NCI-H1105 (cell line): ENCODE measurements around the gene TUBA1C.
A peak's percentile ranks its signal among the peaks of the same experiment; 100 is the strongest.
"Not testable (repeated sequence)": the region's sequence is repeated elsewhere in the genome, so short reads cannot be mapped to it uniquely, and the experiment has no call there.

ENCODE experiments used
- DNase-seq: peaks from one replicate; lab custom pipeline; 2025; lab: John Stamatoyannopoulos, UW

Gene TUBA1C

GRCh38 chr12:49264873-49265792 is at the start of gene TUBA1C:
Gene TUBA1C (plus strand): TSS chr12:49265082. CDS start chr12:49265182, 100 bp downstream.
- DNase-seq: peak; percentile 83

GRCh38 chr12:49219417-49220026 is 45.4 kb upstream of the TUBA1C start:
- no peak for DNase-seq

- no peak for DNase-seq
Observed at GRCh38 chr12:49220972-49221371, 43.9 kb upstream of the TUBA1C start.

GRCh38 chr12:49223122-49223521 is 41.8 kb upstream of the TUBA1C start:
- DNase-seq: no peak

- no peak for DNase-seq
Observed at GRCh38 chr12:49223590-49224369, 41.1 kb upstream of the TUBA1C start.

- no peak for DNase-seq
Observed at GRCh38 chr12:49225576-49226166, 39.2 kb upstream of the TUBA1C start.

- DNase-seq: no peak
Observed at GRCh38 chr12:49227713-49228112, 37.2 kb upstream of the TUBA1C start.

- no peak for DNase-seq
Observed at GRCh38 chr12:49228653-49229052, 36.2 kb upstream of the TUBA1C start.

- no peak for DNase-seq
Observed at GRCh38 chr12:49230176-49230804, 34.6 kb upstream of the TUBA1C start.

- DNase-seq: no peak
Observed at GRCh38 chr12:49230805-49231194, 34.1 kb upstream of the TUBA1C start.

GRCh38 chr12:49231878-49232655 is 32.8 kb upstream of the TUBA1C start:
- DNase-seq: no peak

- DNase-seq: peak; percentile 56
Observed at GRCh38 chr12:49232940-49233841, 31.7 kb upstream of the TUBA1C start.

GRCh38 chr12:49233842-49234526 is 30.9 kb upstream of the TUBA1C start:
- DNase-seq: peak; percentile 93

GRCh38 chr12:49236423-49236822 is 28.5 kb upstream of the TUBA1C start:
- no peak for DNase-seq

GRCh38 chr12:49243631-49244030 is 21.3 kb upstream of the TUBA1C start:
- DNase-seq: no peak

GRCh38 chr12:49244176-49244575 is 20.7 kb upstream of the TUBA1C start:
- no peak for DNase-seq

- no peak for DNase-seq
Observed at GRCh38 chr12:49251357-49251756, 13.5 kb upstream of the TUBA1C start.

- DNase-seq: no peak
Observed at GRCh38 chr12:49253033-49253623, 11.8 kb upstream of the TUBA1C start.

- not testable (repeated sequence) for DNase-seq
Observed at GRCh38 chr12:49255456-49255855, 9.4 kb upstream of the TUBA1C start.
